HG03060 (cell line): ENCODE data around the gene NT5DC2.

Source experiments
- ATAC-seq: cut with Tn5 transposase; IDR thresholded peaks from one replicate; pipeline ENCODE4 v1.9.1; 2021; ENCODE audit warnings: low read depth, moderate number of reproducible peaks; ENCODE audit not compliant: unreplicated experiment

Gene NT5DC2

DNA sequence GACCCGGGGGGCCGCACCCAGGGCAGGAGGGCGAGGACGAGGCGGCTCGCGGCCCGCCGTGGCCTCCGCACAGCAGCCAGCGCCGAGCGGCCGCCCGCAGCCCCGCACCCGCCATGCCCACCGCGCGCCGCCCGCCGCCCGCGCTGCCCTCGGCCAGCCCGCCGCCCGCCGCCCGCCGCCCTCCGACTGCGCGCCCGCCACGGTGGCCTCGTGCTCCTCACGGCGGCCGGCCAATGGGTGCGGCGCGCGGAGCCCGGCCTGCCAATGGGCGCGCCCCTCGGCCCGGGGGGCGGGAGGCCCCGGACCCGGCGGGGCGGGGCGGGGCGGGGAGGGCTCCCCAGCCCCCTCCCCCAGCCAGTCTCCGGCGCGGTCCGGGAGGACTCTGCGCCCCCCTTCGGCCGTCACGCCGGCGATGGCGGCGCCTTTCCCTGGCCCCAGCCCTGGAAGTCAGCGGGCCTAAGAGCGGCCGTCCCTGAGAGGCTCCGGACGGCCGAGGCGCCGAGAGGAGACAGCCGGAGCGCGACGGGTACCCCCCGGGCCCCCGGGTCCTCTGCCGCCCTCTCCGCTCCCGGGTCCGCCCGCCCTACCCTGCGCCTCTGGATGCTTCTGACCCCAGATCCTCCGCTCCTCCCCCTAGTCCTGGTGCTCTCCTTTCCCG, at the start of gene NT5DC2:
Gene NT5DC2 (minus strand): TSS at position 235 of the 658 bp plus-strand sequence. CDS start 120 bp downstream, at position 115.
- no peak for ATAC-seq

DNA sequence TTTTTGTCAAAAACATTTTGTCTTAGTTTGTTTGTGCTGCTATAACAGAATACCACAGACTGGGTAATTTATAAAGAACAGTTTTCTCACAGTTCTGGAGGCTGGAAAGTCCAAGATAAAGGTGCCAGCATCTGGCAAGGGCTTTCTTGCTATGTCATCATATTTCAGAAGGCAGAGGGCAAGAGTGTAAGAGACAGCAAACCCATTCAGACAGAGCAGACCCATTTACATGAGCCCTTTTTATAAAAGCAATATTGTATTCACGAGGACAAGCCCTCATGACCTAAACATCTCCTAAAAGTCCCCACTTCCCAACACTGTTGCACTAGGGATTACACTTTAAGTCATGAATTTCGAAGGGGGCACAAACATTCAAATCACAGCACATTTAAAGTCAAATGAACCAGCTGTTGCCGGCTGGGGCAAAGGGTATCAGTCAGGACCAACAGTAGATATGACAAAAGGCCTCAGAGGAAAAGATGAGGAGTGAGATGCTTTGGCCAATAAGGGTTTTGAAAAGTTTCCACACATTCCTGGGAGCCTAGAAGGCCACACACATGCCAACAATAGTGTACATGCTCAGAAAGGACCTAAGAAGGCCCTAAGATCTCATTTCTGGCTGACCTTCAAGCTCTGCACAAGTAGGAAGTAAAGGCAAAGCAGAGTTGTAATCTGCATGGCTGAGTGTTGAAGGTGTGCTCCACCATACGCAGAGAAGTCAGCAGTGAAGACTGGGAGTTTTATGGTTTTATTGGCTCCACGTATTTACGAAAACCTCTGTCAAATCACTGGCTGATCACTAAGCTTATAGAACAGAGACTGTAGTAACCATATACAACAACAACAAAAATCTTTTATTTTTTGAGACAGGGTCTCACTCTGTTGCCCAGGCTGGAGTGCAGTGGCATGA, 40.7 kb upstream of the NT5DC2 start:
- ATAC-seq = no peak

DNA sequence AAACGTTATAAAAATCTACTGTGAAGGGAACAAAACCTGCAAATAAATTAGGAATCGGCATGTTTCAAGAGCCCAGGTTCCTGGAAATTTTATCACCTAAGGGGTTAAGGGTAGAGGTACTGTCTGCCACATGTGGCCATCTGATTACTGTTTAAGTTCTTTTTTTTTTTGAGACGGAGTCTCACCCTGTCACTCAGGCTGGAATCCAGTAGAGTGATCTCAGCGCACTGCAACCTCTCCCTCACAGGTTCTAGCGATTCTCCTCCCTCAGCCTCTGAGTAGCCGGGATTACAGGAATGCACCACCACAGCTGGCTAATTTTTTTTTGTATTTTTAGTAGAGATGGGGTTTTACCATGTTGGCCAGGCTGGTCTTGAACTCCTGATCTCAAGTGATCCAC, 38.6 kb upstream of the NT5DC2 start:
- no peak for ATAC-seq

DNA sequence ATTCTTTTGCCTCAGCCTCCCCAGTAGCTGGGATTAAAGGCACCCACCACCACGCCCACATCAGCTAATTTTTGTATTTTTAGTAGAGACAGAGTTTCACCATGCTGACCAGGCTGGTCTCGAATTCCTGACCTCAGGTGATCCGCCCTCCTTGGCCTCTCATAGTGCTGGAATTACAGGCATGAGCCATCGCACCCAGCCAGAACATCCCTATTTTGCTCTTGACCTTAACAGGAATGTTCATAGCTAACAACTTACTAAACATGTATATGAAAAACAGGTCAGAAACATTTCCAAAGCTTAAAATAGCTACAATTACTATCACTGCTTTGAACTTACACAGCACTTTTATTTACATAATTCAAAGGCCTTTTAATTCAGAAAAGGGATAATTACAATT, 36.4 kb upstream of the NT5DC2 start:
- no peak for ATAC-seq

DNA sequence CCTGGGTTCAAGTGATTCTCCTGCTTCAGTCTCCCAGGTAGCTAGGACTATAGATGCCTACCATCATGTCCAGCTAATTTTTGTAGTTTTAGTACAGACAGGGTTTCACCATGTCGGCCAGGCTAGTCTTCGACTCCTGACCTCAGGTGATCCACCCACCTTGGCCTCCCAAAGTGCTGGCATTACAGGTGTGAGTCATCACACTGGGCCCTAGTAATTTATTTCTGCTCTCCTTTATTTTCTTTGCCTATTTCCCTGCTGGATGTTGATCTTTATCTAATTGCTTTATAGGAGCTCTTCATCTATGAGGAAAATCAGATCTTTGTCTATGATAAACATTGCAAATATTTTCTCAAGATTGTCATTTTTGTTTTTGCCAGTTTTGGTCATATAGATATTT, 34.4 kb upstream of the NT5DC2 start:
- ATAC-seq = no peak

DNA sequence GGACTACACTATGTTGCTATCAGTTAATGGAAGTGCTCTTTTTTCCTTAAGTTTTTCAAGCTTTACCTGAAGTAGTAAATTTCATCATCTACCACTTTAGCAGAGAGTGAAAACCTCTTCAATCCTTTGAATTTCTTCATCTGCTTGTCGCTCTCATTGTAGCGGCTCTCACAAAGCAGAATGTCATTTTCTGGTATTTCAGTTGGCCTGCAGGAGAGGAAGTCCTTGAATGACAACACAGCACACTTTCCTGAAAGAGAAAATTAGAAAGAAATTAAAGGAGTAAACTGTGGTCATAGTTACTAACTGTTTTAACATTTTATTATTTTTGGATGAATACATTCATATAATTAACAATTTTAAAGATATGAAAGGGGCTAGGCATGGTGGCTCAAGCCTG, 30.3 kb upstream of the NT5DC2 start:
- ATAC-seq = no peak

DNA sequence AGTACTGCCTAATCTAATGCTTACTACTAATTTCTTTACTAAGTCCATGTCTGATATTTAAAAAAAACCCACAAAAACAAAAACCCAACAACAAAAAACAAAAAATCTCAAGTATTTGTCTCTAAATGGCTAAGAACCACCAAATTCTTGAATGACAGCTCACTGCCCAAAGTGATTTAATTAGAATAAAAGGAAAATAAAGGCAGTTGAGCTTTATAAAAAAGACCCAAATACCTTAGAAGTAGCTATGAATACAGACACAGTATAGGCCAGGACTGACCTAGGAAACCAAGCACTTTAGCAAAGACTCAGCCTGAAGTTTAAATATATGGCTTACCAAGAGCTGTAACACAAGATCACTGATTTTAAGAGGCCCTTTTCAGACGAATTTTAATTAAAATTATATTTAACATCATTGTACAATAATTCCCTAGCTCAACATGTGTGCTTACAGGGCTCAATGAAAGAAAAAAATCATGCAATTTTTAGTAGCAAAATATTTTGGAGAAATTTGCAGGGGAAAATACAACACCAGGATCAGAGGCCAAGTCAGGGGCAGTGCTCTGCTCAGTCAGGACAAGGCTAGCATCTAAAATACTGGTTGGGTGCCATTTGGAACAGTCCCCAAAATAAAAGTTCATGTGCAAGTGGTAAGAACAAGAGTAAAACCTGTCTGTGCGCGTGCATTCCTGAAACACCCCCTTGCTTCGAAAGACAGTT, 27.5 kb upstream of the NT5DC2 start:
- no peak for ATAC-seq

DNA sequence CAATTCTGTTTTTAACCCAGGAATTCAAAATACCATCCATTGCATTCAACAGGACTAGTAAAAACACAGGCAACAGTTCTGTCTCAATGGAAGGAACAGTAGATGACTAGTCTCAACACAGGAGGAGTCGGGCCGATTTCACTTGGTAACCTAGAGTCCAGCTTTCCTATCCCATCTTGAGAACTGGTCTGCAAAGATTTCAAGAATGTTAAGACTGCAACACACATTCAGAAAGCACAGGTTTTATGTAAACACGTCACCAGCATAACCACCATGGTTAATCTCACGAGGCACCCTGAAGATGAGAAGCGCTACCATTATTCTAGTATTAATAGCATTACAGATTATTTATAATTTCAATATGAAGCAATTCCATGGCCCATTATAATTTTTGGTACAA, 24.8 kb upstream of the NT5DC2 start:
- ATAC-seq = no peak

DNA sequence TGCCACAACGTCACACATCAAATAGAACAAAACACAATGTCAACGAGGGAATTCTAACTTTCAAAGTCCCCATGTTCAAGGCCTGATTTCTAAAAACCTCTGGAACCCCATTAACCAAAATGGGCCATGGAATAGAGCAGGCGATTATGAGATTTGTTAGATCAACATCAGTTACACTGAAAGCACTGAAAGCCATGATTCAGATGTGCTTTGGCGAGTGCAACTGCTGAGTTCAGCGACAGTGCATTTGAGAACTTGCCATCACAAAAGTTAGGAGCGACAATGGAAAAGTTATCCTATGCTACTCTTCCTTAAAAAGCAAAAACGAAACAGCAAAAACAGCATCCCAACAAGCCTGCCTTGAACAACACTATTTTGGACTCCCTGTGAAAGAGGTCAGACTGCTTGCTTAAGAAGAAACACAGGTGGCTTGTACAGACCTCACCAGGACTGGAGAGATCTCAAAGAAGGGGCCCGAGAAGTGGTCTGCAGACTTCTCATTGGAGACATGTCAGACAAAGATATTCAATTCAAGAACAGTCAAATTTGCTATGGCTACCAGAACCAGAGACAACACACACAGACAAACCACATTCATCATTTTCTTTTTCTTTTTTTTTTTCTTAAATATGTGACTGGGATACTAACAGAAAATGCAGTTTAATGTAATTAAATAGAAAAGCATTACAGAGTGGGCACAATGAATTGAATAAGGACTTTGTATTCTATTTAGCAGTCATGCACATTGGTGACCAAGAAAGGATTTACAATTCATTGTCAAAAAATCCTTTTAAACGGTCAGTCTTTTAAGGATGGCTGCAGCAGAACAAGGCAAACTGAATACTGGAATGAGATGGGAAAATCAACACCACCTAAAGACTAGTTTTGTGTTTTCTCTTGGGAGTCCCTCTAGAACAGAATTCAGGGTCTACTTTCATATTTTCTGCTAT, 23.6 kb upstream of the NT5DC2 start:
- ATAC-seq = no peak

DNA sequence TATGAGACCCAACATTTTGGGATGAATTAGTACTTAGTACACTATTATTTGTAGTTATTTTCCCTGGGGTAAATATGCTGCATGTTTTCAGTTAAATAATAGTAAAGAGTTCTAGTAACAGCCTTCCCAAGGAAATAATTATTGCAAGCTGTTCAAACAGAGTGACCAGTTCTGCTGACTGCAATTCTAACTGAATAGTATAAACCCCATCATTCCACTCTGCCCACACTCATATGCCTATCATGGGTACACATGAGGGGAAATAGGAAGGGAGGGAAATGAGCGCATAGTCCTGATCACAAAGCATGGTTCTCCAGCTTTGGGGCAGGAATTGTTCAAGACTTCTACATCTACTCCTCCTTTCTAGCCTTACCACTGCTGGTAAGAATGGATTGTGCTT, 21.4 kb upstream of the NT5DC2 start:
- ATAC-seq = no peak

DNA sequence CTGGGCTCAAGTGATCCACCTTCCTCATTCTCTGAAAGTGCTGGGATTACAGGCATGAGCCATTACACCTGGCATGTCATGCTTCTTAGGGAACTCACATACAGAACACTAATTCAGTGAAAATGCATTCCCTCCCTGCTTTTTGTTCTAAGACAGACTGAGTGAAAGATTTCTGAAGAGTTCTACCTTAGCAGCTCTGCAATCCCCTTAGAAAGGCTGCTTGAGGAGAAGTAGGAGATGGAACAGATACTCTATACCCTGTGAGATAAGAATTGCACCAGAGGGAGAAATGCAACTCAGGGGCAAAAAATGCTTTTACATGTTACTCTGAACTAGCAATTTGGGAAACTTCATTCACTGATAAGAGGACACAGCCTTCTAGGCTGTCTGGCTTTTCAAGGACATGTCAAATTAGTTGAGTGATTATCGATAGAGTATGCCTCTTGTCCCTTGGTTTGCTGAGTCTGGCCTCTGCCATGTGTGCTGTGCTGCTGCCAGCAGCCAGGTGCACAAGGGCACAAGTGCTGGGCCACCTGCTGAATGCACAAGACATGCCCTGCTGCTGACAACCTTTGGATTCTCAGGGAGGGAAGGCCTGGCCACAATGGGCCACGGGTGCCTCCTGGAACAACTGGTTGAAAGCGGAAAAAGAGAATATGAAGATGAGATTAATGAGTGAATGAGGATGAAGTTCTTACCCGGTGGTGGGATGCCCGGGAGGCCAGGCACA, 20.5 kb upstream of the NT5DC2 start:
- ATAC-seq = no peak

DNA sequence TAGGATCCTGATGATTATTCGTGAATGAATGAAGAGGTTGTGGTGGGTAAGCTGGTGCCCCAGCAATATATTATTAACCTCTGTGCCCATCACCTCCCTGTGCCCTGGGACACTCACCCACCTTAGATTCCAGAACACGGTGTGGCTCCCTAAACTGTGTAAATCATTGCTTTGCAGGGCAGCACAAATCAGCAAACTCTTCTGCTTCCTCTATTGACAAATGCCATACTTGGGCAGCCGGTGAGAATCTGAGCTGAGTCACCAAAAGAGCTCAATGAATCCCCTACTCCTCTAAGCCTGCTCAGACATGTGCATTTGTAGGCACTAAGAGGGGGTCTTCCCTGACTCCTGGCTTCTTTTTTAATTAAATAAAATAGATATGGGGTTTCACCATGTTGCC, 18.4 kb upstream of the NT5DC2 start:
- ATAC-seq = no peak

DNA sequence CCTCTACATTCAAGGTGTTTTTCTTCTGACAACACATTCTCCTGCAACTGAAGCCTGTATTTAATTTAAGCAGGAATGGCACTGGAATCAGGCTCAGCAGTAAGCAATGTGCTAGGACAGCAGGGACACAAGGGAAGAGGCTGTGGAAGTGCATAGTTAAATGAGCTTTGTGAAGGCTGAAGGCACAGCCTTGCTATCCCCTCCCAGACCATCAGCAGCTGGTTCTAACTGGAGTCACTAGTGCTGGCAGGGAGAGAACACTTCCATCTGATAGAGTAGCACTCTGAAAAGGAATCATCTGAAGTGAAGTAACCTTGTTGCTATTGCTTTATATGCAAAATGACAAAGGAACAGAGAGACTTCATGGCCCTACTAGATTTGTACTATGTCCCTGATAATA, 17.5 kb upstream of the NT5DC2 start:
- ATAC-seq = no peak

DNA sequence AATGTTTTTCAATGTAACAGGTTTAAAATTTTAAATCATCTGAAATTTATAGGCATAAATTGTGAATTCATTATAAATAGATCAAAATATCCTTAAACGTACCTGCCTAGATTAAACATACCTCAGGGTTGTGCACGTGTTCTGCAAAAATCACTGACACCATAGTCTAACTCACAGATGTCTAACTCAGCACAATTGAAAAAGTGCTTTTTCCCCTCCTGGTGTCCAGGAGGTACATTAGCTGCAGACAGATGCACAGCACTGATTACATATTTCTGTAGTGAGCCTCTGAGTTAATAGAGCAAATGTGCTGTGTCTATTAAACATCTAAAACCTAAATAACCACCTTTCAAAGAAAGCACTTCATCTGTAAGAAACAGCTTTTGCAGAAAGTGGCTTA, 13.5 kb upstream of the NT5DC2 start:
- ATAC-seq = no peak

DNA sequence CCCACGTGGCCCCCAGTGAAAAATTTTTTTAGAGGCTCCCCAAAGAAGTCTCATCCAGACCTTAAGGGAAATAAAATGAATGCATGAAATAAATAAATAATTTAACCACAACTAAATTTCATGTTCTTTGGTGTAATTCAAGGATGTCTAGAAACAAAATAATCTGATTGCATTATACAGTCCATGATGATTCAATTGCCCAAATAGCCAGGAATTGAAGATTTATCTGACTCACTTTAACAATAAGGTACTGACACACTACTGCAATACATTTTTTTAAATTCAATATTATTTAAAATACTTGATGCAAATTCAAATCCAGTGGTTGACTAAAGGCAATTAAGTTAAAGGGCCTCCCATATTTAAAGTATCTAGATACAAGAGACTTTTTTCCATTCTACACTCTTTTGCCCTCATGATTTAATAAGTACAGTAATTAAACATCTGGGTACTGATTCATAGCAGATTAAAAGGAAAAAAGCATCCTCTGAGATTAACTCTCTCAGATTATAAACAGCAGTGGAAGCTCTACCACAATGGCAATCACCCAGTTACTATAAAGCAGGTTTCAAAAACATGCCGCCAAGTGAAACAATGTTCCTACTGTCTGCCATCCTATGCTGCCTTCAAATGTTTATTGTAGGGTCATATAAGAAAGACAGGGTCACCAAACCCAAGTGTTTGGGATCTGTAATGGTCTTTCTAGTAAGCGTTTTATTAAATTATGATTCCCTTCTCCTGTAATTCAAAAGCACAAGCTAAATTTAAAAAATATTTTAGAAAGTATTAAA, 12.6 kb upstream of the NT5DC2 start:
- ATAC-seq = no peak

DNA sequence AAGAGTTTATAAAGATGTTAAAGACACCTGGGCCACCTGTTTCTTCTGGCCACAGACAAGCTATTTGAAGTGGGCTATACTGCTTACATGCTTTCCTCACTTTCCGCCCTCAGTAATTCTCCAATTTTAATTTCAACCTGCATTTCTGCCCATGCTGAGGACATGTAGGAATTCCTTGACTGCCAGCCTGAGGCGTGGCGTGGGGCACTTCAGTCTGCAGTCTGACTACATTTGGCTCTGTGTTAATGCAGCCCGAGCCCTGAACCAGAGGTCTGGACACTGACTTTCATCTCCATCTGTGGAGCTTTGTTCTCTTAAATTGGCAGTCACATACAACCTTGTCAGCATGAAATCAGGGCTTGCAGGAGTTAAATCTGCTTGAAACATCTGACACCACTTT, 11.3 kb upstream of the NT5DC2 start:
- ATAC-seq = no peak

DNA sequence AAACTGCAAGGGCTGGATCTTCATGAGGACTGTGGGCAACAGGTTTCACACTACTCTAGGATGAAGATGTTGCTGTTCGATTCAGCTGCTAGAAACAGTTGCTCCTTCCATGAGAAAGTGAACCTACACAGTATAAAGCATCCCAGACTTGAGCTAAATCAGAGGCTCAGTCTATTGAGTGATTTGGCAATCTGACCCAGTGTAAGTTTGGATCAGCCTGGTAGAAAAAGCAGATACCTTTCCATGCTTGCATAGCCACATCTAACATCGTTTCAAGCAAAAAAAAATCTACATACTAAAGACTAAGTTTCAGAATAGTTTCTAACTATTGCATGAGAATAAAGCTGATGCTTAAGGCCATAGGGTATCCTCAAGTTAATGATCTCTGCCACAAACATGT, 7.4 kb upstream of the NT5DC2 start:
- no peak for ATAC-seq

DNA sequence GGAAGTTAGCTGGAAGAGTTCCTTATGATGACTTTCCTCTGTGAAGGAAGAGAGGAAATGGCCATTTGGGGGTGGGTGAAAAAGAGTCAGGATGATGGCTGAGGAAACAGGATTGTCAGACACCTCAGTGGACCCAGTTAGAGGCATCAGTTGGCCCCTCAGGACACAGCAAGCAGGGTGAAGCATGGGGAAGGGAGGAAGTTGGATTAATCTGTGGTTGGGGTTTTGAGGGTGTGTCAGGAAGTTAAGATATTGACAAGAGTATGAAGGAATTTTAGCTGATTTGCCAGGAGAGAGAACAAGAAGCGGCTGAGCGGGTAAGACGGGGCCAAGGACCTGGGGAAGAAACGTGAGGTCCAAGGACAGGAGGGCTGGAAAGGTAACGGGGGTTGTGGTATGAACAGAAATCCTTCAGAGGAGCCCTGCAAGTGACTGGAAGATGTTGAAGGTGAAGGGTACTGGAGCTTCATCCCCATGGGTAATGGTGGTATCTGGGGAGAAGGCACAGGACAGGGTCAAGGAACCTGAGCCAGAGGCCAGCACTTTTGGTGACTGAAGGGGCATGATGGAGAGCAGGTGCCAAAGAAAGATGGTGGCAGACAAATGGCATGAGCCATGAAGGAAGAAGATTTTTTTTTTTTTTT, 5.5 kb upstream of the NT5DC2 start:
- ATAC-seq = no peak
